SU-DHL-6 (cell line): ENCODE measurements around the gene CT47C1.

Source experiments
- CTCF ChIP-seq: fragments of 200-600 bp; sonication (generic); IDR thresholded peaks from one replicate; pipeline ENCODE4 v1.5.1; 2017; ENCODE audit warnings: antibody characterized with exemption, mild to moderate bottlenecking, low read length, moderate library complexity; ENCODE audit not compliant: insufficient read depth, poor library complexity, severe bottlenecking
- EZH2phosphoT487 ChIP-seq: fragments of 200-600 bp; sonication (generic), shearing (Covaris generic); conservative IDR thresholded peaks from 2 replicates; pipeline ENCODE4 v1.6.1; 2018; ENCODE audit warnings: mild to moderate bottlenecking, antibody characterized with exemption, low read length, moderate library complexity, mixed read lengths

- TF ChIP-seq CTCF (no peak), EZH2phosphoT487 (no peak)
Measured at GRCh38 chrX:119094819-119095218, 22.0 kb downstream of the CT47C1 start.
